ENCODE data around the gene AHDC1.

AHDC1 gene

DNA sequence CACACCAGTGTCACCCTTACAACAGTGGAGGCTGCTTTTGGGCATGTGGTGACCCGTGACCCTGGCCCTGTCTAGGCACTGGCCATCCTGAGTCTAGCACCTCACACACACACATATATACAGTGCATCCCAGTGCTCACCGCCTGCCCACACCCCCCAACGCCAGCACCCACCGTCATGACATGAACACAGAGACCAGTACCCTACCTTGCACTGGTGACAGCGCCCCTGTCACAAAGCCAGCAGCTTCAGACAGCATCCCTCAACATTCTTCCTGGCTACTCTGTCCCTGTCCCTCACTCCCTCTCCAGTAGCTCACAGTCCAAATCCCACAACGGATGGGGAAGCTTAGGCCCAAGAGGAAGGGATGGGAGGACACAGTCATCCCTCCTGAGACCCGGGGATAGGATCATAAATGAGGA is 27.1 kb downstream of the AHDC1 start:
- DNase-seq (ENCODE audit: low read depth), result no peak

DNA sequence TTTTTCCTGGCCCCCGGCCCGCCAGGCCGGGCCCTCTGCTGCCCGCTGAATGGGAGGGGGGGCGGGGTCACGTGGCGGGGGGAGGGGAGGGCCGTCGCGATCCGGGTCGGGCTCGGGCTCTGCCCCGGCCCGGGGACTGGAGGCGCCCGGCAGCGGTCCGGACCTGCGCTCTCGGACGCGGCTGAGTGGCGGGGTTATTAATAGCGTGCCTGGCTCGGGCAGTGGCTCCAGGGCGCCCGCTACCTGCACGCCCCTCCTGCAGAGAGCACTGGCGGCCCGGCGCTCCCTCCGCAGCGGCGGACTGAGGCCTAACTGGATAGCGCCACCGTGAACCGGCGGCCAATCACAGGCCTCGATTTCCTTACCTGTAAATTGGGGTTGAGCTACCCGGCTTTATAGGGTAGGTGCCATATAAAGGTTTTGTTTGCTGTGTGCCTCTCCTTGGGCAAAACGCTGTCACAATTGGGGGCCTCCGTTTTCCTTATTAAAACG is 28.1 kb downstream of the AHDC1 start:
- peak; percentile 56 for DNase-seq (ENCODE audit: low read depth)

DNA sequence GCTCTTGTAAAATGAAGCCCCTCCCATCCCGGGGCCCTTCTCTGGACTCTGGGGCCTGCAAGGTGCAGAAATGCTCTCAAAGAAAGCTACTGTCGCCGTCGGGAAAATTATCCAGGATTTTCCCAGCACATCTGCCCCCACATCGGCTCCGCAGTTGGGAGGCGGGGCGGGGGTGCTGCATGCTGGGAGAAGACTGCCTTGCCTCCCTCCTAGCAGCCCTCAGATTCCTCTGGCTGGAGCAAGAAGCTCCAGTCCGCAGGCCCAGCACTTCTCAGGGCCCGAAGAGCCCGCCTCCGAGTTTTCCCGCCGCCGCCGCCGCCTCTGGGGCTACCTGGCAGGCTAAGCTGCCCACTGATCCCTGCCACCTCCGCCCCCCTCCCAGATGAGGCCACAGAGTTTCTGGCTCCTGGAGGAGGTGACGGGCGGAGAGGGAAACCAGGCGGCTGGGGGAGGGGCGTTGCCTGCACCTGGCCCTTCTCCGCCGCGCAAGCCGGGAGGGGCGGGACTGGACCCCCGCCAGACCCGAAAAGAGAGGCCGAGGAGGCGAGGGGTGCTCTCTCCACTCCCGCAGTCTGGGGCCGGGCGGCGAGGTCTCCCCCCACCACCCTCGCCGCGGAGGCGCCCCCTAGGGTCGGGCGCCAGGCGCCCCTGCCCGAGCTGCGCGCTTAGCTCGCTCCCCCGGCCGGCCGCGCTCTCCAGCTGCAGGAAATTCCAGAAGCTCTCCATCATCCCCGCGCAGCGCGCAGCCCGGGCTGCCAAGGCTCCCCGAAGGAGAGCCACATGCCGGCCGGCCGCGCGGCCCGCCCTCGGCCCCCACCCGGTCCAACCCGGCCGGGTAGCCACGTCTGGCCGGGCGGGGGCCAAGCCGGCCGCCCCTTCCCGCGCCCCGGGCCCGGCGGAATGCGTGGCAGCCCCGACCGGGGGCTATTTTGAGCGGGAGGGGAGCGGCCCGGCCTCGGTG is 28.8 kb downstream of the AHDC1 start:
- DNase-seq (ENCODE audit: low read depth), result peak; percentile 83

DNA sequence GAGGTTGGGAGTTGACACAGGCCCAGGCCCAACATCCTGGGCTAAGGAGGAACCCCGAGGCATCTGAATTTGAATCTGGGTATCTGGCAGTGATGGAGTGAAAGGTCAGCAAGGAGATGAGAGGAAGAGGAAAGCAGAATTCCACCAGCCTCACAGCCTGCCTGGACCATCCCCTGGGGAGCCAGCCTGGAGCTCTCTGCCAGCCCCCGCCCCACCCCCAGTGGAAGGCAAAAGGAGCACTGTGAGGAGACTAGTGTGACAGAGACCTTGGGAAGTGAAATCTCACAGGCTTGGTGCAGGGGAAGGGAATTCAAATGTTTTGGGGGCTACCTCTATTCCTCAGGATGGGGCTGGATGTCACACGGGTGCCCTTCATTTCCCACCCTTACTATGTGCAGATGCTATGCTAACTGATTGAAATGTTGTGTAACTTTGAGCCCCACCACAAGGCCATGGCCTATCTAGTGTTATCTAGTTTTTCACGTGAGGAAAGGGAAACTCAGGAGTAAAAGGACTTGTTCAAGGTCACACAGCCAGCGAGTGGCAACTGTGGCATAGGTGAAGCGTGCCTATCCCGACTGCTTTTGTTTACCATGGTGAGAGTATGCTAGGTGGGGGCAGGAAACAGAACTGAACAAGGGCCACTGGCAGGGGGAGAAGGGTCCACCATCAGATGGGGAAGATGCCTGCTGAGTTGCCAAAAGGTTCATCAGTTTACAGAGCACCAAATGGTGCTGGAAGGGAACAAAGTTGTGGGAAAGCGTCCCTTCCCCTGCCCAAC is 29.8 kb downstream of the AHDC1 start:
- no peak for DNase-seq (ENCODE audit: low read depth)

DNA sequence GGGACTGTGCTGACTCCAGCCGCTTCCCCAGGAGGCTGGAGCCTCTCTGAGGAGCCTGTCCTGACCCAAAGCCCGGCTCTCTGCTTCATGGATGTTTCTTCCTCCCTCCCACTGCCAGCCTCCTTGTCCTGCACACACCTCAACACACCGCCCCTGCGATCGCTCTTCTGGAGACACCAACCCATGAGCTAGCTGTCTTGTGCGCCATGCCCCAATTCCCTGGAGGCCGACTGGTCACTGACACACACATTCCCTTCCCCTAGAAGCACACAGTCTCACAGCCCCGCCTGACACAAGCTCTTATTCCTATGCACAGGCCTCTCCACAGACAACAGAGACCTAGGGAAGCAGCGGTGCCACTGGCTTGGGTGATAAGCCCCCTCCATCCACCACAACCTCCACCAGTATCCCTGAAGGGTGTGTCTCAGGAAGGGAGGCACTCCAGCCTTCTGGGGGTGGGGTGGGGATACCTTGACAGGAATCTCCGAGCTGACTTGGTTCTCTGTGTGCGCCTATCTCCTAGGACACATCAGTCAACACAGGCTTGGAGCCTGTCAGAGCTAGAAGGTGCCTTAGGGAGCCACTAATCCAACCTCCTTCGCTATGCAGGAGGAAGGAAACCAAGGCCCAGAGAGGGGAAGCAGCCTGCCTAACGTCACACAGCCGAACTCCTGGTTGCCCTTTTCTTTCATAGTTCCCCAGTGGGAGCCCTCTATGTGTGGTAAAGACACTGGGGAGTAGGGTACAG is 31.1 kb downstream of the AHDC1 start:
- DNase-seq (ENCODE audit: low read depth), result peak; percentile 33

DNA sequence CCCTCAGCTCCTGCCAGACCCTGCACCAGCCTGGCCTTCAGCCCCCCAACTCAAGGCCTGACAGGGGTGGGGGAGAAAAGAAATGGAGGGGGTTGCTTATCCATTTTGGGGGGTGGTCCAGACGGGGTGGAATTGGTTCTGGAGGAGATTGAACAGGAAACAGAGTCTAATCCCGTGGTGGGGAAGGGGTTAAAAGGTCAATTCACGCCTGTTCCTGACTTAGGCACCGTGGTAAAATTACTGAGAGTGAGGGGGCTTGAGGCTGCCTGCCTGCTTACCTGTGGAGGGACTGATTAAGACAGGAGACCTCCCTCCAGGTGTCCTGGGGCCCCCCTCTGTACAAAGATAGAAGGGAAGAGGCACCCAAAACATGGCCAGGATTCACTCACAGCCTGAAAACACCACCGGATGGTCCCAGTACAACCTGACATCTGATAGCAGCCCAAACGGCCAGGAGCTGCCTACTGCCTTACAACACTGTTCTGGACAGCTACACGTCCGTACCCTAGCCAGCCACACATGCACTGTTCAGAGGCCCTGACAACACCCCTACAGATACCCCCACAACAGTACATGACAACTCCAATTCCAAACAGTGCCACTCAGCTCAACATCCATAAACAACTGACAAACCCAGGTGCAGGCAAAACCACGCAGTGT is 31.8 kb downstream of the AHDC1 start:
- DNase-seq (ENCODE audit: low read depth), result no peak

DNA sequence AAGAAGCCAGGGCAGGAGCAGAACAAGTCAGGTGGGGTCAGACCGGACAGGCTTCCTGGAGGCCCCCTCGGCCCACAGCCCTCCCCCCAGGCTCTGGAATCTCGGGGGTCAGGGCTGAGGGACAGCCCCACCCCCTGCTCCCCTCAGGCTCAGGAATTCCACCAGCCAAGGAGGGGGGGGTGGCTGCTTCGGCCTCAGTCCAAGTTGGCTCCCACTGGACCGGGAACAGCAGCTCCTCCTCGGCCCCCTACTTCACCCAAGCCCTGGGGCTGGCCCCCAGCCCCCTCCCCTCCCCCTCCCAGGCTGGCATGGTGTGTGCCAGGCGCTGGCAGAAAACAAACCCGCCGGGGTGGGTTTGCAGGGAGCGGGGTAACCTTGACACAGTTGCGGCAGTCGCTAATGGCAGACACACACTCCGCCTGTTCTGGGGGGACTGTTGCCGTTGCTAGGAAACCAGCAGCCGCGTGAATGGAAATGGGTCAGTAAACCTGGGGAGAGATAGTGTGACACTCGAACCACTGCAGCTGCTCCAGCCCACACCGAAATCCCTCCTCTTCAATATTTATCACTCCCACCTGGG is 32.4 kb downstream of the AHDC1 start:
- DNase-seq (ENCODE audit: low read depth), result no peak

DNA sequence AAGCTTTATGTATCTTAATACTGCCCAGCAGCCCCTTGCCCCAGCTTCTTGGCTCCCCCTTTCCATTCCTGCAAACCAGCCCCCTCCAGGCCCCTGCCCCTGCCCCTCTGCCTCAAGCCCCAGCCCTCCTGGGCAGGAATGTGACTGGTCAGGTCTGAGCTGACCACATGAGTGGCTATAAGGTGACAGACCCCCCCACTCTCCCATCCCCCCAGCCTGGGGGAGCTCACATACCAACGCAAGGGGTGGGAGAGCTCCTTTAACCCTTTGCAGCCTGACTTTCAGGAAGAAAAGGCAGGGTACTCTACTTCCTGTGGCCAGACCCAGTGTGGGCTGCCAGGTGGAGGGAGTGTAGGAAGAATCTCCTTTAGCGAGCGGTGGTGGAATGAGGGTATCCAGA is 33.2 kb downstream of the AHDC1 start:
- DNase-seq (ENCODE audit: low read depth), result no peak

DNA sequence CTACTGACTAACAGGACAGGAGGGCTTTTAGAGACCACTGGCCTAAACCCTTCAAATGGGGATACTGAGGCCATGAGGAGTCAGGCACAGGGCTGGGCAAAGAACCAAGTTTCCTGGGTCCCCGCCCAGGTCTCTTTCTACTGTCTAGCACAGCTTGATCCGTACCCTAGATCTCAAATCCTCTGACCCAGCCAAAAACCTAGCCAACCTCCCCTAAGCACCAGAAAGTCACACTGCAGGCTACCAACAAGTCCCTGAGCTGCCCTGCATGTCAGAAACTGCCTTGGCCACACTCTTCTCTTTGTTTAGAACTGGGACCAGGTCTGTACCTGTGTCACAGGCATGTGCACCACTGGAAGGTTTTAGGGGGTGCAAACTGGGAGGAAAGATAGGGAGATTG is 33.6 kb downstream of the AHDC1 start:
- DNase-seq (ENCODE audit: low read depth), result no peak

DNA sequence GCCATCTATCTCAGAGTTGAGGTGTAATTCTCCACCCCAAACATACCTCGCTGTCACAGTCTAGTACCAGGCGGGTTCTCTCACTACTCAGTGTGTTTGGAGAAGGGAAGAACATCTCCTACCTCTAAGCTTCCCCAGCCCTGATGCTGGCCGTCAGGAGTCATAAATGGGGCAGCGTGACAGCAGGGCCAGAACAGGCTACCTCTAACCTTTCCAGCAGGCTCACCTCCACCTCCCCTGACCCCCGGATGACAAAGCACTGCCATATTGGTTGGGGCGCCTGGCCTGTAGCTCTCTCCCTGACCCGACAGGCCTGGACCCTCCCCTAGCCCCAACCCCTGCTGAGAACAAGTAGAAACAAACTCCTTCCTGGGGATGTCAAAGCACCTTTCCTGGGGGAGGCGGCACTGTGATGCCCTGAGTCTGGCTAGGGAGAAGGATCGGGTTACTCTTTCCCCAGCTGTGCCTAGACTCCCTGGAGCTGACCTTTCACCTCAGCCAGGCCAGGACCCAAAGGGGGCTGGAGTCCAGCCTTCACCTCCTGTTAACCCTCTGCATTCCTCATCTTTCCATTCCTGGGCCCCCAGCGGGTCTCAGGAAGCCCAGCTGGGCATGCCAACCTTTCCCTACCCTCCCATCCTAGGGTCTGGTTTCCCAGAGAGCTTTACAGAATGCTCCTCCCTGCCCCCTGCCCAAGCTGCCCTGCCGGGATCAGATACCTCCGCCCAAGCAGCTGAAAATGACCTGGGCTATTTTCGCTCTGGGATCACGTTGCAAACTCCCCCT is 34.2 kb downstream of the AHDC1 start:
- no peak for DNase-seq (ENCODE audit: low read depth)

DNA sequence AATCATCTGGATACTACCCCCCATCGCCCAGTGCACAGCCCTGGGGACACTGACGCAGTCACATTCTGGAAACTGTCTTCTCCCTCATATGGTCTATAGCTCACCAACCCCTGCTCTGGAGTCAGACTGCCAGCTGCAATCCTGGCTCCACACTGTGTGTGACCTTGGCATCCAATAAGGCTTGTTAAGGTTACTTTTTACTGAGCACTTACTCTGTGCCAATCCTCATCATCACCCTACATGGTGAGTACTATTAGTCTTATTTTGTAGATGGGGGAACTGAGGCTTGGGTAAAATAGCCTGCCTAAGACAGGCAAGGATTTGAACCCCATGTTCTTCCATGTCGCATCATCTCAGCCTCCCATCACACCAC is 34.9 kb downstream of the AHDC1 start:
- peak; percentile 28 for DNase-seq (ENCODE audit: low read depth)

DNA sequence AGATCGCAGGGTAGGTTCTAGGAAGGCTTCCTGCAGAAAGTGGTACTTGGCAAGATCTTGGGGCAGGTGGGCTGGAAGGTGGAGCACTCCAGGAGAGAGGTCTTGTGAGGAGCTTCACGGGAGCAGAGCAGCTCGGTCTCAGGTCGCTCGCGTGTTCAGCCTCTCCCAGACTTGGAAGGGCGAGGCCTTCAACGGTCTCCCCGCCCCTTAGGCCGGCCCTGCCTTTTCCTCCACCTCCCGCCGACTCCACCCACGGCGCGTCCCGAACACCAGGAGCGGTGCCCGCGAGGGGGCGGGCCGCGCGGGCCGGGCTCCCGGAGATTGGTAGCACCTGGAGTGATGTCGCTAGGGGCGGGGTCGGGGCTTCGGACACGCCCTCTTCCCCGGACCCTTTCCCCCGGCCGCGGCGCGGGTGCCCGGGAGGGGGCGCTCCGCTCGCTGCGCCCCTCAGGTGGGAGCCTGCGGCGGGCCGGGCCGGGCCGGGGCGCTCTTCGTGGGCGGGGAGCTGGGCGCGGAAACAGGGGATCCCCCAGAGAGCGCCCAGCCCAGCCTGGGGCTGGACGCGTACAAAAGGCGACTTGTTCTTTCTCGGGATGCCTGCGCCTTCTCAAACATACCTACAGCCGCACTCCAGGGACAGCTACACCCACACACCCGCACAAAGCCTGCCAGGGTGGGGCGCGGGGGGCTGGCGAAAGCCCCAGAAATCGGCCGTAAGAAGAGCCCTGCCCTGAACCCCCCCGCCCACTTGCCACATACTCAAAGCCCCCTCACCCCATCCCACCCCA is 35.5 kb downstream of the AHDC1 start:
- DNase-seq (ENCODE audit: low read depth), result peak; percentile 92

DNA sequence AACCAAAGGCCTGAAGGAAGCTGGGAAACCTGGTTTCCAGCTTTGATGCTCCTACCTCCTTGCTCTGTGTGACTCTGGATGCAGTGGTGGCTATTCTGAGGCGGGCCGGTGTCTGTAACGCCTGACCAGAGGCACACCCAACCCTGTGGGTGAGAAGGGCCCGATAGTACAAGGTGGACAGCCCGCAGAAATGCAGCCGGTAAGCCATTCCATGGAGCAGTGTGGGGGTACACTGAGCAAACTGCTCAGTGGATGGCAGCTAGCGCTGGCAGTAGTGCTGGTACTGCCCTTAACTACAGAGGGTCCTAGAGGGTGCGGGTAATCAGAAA is 36.0 kb downstream of the AHDC1 start:
- no peak for DNase-seq (ENCODE audit: low read depth)

DNA sequence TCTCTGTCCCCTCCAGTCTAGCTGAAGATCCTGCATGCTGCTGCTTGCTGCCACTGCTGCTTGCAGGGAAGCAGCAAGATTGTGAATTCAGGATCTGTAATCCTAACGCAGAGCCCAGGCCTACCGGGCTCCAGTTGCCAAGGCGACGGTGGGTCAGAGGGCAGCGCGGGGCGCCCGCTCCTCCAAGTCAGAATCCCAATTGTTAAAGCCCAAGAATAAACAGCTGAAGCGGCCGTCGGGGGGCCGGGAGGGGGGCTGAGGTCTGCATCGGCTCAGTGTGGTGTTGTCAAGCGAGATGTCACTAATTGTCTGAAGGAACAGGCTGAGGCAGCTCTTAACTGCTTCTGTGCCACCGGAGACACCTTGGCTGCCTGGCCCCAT is 36.8 kb downstream of the AHDC1 start:
- no peak for DNase-seq (ENCODE audit: low read depth)

DNA sequence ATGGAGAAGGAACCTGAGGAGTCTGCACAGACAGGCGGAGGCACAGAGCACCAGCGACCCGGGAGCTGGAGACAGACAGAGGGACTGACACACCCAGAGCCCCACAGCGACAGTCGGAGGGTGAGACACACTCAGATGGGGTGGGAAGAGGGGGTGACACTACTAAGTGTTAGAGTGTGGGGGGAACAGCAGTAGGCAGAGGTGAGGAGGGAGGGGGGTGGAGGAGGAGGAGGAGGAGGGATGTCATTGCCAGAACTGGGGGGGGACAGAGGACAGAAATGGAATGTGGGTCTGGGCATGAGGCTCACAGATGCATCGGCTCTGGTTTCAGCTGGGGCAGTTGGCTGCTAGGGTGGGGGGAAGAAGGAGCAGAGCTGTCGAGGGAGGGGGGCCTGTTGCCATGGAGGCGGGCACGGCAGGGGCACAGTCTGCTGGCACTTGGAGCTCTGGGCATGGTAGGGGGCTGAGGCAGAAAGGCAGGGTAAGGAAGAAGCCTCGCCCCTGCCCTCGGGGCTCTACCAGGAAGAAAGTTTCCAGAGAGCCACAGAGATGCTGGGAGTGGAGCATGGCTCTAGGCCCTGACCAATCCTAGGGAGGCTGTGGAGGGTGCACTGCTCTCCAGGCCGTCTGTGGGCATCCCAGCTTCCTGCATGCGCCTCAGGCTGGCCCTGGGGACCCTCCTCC is 37.3 kb downstream of the AHDC1 start:
- DNase-seq (ENCODE audit: low read depth), result no peak

DNA sequence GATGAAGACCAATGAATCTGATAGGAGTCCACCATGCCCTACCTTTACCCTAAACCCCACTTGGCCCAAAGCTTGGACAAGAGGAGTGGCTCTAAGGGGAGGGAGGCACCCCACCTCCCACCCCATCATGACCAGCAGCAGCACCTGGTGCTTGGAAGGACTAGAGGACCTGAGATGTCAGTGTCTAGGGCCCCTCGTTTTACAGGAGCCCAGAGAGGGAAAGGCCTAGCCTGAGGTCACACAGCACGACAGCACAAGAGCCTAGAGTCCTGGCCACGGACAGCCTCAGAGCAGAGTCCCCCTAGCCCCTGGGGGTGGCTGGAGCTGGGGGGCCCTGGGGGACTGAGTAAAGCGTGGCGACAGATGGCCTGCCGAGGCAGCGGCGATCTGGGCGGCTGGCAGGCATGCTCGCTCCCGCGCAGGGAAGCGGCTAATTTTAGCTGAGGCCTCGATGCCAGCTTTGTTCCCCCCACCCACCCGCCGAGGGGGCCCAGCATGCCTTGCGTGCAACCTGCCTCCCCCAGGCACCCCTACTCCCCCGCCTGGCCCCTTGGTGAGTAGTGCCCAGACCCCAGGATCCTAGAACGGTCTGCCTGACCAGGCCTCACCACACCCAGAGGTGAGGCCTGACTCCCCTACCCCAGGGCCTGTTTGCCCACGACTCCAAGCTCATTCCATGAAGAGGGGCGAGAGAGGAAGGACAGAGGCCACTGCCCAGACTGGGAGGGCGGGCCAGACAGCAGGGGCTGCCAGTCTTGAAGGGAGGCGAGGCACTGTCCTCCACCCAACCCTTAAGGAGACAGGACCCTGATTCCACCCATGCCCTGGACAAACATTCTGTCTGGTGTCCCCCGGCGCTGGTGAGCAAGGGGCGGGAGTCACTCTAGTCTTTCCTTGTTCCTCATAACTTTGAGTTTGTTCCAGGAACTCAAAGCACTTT is 39.0 kb downstream of the AHDC1 start:
- DNase-seq (ENCODE audit: low read depth), result no peak

DNA sequence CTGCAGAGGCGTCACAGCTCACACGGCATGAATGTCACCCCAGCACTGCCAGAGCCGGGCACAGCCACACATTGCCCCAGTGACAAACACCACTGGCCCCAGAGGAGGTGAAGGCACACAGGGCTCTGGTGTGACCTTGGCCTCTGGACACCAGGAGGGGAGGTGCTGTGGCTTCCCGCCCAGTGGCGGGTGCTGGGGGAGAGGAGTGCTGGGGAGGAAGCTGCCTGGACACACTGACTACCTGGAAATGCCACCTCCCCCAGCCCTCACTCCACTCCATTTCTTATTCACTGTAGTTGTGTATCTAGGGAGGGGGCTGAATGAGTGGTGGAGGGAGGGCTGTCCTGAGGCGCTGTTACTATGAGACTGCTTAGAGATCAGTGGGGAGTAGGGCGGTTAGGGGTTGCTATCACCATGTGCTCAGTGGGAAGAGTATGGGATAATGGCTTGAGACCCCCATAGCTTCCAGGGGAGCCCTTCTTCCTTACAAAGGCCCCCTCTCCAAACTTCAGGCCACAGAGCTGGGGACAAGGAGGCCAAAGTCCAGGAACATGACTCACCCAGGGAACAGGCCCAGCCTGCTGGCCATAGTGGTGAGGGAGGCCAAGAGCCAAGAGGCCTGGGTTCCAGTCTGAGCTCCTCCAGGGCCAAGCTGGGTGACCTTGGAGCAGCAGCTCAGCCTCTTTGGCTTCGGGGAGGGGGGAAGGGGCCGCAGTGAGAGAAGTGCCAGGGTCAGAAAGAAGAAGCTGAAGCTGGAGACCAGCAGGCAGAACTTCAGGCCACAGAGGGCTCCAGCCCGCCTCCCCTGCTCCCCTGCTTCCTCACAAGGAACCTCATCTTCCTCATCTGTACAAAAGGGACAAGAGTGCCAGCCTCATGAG is 40.1 kb downstream of the AHDC1 start:
- DNase-seq (ENCODE audit: low read depth), result peak; percentile 46

DNA sequence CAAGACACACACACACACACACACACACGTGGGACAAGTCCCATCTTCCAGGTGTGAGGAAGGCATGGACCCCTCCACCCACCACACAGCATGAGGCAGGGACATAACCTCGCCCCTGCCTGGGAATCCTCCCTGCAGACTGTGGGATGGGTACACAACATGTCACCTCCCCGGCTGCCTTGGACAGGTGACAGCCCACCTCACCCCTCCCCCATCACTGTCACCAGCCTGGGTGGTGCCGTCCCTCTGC is 40.7 kb downstream of the AHDC1 start:
- DNase-seq (ENCODE audit: low read depth), result no peak
